ENCODE results near the gene NOTCH4.

DNA sequence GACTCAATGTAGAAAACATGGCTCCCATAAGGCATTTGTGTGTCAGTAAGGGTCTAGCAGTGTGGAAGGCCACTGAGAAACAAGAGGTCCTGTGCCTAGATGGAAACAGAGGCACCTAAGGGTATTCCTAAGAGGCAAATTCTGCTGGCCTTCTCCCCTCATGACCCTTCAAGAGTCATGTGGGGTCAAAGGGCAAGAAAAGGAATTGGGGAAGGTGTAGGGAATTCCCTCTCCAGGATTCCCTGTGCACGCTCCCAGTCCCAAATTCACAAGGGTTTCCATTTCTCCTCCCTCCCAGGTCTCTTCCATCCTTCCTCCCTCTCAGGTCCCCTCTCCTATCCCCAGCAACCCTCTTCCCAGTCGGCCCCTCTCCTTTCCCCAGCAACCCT is 48.6 kb downstream of the NOTCH4 start:
- TF ChIP-seq CTCF (IDR thresholded peaks at IDR 0.05; ENCODE audit: low read depth, low read length): no peak
- TF ChIP-seq EZH2phosphoT487 (IDR thresholded peaks at IDR 0.05; ENCODE audit: low read depth): no peak
